ENCODE results near the gene PARP12.

DNA sequence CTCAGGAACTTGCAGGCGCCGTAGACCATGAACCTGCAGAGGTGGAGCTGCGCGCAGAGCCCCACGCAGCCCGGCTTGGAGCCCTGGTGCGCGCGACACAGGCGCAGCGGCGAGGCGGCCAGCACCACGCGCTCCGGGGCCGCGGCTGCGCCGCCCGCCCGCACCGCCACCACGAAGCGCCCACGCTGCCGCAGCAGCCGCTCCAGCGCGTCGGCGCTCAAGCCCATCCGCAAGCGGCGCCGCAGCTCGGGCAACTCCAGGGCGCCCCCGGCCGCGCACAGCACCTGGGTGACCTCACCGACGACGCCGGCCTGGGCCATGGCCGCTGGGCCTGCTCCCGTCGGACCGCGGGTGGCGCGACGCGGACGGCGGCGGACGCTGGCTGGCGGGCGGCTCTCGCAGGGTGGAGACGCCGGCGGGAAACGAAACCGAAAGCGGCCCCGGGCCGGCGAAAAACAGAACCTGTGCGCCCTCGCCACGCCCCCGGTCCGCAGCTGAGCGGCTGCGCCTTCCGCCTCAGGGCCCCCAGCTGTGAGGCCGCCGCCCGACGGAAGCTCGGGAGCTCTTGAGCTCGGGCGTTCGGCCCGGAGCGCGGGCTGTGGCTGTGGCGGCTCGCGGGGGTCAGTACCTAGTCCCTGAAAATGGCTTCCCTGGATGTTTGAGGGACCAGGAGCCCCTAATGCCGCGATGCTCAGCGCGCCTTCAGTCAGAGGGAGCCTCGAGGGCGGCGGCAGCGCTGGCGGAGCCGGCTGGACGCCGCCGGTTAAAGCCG lies at the start of gene PARP12:
- no peak for TF ChIP-seq EZH2 (IDR thresholded peaks at IDR 0.05; ENCODE audit: insufficient read depth, poor library complexity, severe bottlenecking)
- no peak for TF ChIP-seq EZH2phosphoT487 (IDR thresholded peaks at IDR 0.05; ENCODE audit: insufficient read depth, low read depth)

Data from GM23248 (cell line).